ENCODE data around the gene UGT2A3.
"Not testable (repeated sequence)": the region's sequence is repeated elsewhere in the genome, so short reads cannot be mapped to it uniquely, and the experiment has no call there.

The UGT2A3 gene

DNA sequence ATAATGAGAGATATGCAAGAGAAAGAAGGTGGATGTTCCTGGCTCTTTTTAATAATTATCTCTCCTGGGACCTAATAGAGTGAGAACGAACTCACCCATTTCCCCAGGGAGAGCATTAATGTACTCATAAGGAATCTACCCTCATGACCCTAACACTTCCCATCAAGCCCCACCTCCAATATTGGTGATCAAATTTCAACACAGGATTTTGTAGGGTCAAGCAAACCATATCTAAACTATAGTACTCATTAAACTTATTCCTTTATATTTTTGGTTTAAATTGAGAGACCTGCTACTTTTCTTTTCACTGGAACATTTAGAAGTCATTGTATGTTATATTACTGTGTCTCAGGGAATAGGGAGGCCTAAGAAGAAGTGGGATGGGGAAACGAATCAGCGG, 2.6 kb downstream of the UGT2A3 start:
- no peak overlapping the region for H3K4me3 ChIP-seq (ENCODE audit: low read depth, low read length)
- no peak for DNase-seq (ENCODE audit: low read depth)
- TF ChIP-seq, protein P1, sequence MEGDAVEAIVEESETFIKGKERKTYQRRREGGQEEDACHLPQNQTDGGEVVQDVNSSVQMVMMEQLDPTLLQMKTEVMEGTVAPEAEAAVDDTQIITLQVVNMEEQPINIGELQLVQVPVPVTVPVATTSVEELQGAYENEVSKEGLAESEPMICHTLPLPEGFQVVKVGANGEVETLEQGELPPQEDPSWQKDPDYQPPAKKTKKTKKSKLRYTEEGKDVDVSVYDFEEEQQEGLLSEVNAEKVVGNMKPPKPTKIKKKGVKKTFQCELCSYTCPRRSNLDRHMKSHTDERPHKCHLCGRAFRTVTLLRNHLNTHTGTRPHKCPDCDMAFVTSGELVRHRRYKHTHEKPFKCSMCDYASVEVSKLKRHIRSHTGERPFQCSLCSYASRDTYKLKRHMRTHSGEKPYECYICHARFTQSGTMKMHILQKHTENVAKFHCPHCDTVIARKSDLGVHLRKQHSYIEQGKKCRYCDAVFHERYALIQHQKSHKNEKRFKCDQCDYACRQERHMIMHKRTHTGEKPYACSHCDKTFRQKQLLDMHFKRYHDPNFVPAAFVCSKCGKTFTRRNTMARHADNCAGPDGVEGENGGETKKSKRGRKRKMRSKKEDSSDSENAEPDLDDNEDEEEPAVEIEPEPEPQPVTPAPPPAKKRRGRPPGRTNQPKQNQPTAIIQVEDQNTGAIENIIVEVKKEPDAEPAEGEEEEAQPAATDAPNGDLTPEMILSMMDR (IDR thresholded peaks at IDR 0.05; ENCODE audit: control insufficient read depth, extremely low read depth, insufficient read depth), result no peak

GRCh38 chr4:68948044-68948743, 3.4 kb downstream of the UGT2A3 start:
- TF ChIP-seq, protein P1 (IDR thresholded peaks at IDR 0.05; ENCODE audit: control insufficient read depth, extremely low read depth, insufficient read depth), result no peak
- H3K4me3 ChIP-seq (ENCODE audit: low read depth, low read length), result no peak overlapping the region
- no peak for DNase-seq (ENCODE audit: low read depth)

- no peak for DNase-seq (ENCODE audit: low read depth)
- H3K4me3 ChIP-seq (ENCODE audit: low read depth, low read length), result no peak overlapping the region
- TF ChIP-seq, protein P1 (IDR thresholded peaks at IDR 0.05; ENCODE audit: control insufficient read depth, extremely low read depth, insufficient read depth), result no peak
These were observed 22.4 kb downstream of the UGT2A3 start for GRCh38 chr4:68929076-68929737.

- DNase-seq (ENCODE audit: low read depth), result no peak
- no peak overlapping the region for H3K4me3 ChIP-seq (ENCODE audit: low read depth, low read length)
- TF ChIP-seq, protein P1 (IDR thresholded peaks at IDR 0.05; ENCODE audit: control insufficient read depth, extremely low read depth, insufficient read depth), result no peak
These were observed 24.4 kb downstream of the UGT2A3 start for GRCh38 chr4:68927165-68927564.

DNA sequence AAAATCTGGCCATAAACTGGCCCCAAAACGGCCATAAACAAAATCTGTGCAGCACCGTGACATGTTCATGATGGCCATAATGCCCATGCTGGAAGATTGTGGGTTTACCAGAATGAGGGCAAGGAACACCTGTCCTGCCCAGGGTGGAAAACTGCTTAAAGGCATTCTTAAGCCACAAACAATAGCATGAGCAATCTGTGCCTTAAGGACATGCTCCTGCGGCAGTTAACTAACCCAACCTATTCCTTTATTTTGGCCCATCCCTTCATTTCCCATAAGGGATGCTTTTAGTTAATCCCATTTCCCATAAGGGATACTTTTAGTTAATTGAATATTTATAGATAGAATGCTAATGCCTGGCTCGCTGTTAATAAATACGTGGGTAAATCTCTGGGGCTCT, 29.4 kb downstream of the UGT2A3 start:
- not testable (repeated sequence) for H3K4me3 ChIP-seq (ENCODE audit: low read depth, low read length); DNase-seq (ENCODE audit: low read depth)

DNA sequence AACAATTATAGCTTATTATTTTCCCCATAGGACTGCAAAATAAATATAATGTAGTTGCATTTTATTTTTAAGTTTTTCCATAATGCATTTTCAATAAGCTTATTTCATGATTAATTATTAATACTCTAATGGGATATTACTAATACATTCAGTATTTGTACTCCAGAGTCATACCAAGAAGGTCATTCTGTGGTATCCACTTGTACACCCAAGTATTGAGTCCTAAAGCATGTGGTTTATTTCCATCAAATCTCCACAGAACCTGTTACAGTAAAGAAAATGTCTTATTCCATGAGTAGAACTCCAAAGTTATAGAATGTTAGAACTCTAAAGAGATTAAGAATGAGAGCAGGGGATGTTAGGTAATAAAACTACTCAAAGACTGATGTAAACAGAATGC, 30.6 kb downstream of the UGT2A3 start:
- no peak for DNase-seq (ENCODE audit: low read depth)
- no peak overlapping the region for H3K4me3 ChIP-seq (ENCODE audit: low read depth, low read length)
- TF ChIP-seq, protein P1 (IDR thresholded peaks at IDR 0.05; ENCODE audit: control insufficient read depth, extremely low read depth, insufficient read depth), result no peak

DNA sequence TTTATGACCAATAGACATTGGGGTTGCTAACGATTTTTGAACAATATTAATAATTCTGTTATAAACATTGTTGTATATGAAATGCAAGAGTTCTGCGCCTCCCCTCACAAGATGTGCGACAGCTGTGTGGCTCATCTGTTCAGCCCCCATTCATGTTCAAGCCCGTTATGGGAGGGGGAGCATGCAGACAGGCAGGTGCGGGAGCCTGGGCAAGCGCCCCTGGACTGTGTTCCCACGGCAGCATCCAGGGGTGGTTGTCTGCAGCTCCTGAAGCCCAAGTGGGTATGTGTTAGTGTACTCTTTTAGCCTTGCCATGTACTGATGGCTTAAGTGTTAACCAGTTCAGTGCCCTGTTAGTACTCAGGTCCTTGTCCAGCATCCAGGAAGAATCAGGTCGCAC, 34.6 kb downstream of the UGT2A3 start:
- no peak overlapping the region for H3K4me3 ChIP-seq (ENCODE audit: low read depth, low read length)
- TF ChIP-seq, protein P1 (IDR thresholded peaks at IDR 0.05; ENCODE audit: control insufficient read depth, extremely low read depth, insufficient read depth), result no peak
- no peak for DNase-seq (ENCODE audit: low read depth)
